HEK293T (cell line): ENCODE results near the gene KRTAP10-7.

Experiments
- PKNOX1 ChIP-seq: fragments of 450-650 bp; IDR thresholded peaks from 2 replicates; pipeline ENCODE4 v1.6.1; 2016
- SP1 ChIP-seq: fragments of 450-650 bp; IDR thresholded peaks from 2 replicates; pipeline ENCODE4 v1.6.1; 2017

GRCh38 chr21:44589094-44589493 lies 11.3 kb upstream of the KRTAP10-7 start:
- TF ChIP-seq PKNOX1 (no peak), SP1 (no peak)
